GM12891 (cell line): ENCODE measurements around the gene VPS13A.

ENCODE experiments used
- POLR2A ChIP-seq: IDR thresholded peaks from 2 replicates; pipeline ENCODE4 v1.6.1; 2011; ENCODE audit warnings: low read depth, low read length, control low read depth
- POLR2AphosphoS5 ChIP-seq: IDR thresholded peaks from 2 replicates; pipeline ENCODE4 v1.6.1; 2011; ENCODE audit warnings: low read depth, low read length, control low read depth
- POU2F2 ChIP-seq: IDR thresholded peaks from 2 replicates; pipeline ENCODE4 v1.6.1; 2011; ENCODE audit warnings: low read depth, mild to moderate bottlenecking, control low read depth, low read length, moderate library complexity
- SPI1 ChIP-seq: IDR thresholded peaks from 2 replicates; pipeline ENCODE4 v1.6.1; 2011; ENCODE audit warnings: low read depth, low read length, control low read depth
- TAF1 ChIP-seq: IDR thresholded peaks from 2 replicates; pipeline ENCODE4 v1.6.1; 2011; ENCODE audit warnings: low read depth, low read length, control low read depth

DNA sequence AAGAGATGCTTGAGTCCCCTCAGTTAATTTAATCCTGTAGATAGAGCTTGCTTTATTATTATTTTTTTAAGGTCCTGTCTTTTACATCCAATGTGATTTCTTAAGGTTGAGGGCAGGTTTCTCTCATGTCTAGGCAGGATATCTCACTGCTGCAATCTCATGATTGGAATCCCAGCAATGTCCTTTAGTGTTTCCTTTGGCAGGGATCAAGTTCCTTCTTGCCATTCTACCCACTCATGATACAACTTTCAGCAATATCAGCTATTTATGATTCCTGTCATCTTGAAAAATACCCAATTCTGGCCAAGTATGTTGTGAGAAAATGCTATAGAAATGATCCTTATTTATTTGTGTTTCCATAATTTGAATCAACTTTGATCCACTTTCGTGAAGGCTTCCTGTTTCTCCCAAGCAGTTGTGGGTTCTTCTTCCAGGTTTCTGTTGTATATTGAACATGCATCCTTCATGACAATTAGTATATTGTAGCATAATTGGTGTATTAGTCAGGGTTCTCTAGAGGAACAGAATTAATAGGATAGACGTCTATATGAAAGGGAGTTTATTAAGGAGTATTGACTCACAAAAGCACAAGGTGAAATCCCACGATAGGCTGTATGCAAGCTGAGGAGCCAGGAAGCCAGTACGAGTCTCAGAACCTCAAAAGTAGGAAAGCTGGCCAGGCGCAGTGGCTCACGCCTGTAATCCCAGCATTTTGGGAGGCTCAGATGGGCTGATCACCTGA, 18.4 kb upstream of the VPS13A start:
- no peak for TF ChIP-seq POU2F2
- no peak for TF ChIP-seq POLR2A
- TF ChIP-seq TAF1 = no peak
- TF ChIP-seq POLR2AphosphoS5 = no peak
- no peak for TF ChIP-seq SPI1
